B cell (primary cell): Measurements from ENCODE around the gene CHD2.

Experiments used
- CTCF ChIP-seq: fragments of 200-600 bp; IDR thresholded peaks from one replicate; pipeline ENCODE4 v1.8.0; 2022; ENCODE audit warnings: antibody characterized with exemption, mild to moderate bottlenecking
- EZH2 ChIP-seq: IDR thresholded peaks from 2 replicates; pipeline ENCODE4 v1.6.1; 2012; ENCODE audit warnings: borderline replicate concordance, low read depth, mild to moderate bottlenecking, moderate library complexity, low read length; ENCODE audit not compliant: insufficient read depth, poor library complexity, severe bottlenecking

- TF ChIP-seq EZH2 (no peak), CTCF (no peak)
Measured at GRCh38 chr15:93035092-93035915, 135.2 kb downstream of the CHD2 start.
